GM20000 (cell line): ENCODE measurements around the gene BICC1.

Experiments used
- DNase-seq: peaks from one replicate; pipeline ENCODE4 v3.0.0; 2012; ENCODE audit warnings: low spot score
- CTCF ChIP-seq: IDR thresholded peaks from 2 replicates; pipeline ENCODE4 v1.5.1; 2012; ENCODE audit warnings: mild to moderate bottlenecking, control low read depth; ENCODE audit errors: extremely low read depth, missing control alignments

The BICC1 gene

DNA sequence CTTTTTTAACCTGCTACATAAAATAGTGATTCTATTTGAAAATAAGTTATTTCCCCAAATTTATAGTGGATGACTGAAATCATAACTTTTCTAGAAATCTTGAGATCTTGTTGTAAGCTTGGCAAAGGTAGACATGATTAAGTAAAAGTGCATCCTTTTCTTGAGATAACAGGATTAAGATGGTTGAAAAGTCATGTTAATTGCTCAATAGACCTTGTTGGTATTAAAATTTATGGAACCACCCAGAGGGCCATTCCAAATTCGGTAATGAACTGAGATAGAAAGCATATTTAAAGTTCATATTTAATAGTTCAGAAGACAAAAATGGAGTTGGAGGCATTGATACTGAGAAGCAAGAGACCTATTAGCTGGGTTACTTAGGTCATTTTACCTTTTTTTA, 139.1 kb downstream of the BICC1 start:
- TF ChIP-seq CTCF, result no peak
- DNase-seq, result no peak

DNA sequence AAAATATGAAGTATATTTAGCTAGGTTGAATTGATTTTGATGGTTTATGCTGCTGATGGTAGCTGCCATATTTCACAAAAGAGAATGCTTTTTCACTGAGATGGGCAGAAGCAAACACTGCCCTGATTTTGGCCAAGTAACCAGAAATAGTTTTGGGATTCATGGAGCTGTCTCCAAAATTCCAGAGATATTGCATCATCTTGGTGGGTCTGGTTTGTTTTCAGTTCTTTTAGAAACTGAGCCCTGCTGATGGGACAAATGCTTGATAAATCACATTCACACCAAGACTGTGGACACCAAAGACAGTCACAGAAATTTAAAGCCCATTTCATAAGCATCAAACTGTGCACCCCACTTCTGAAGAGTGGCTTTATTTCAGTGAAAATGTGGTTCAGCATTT, 140.5 kb downstream of the BICC1 start:
- no peak for TF ChIP-seq CTCF

DNA sequence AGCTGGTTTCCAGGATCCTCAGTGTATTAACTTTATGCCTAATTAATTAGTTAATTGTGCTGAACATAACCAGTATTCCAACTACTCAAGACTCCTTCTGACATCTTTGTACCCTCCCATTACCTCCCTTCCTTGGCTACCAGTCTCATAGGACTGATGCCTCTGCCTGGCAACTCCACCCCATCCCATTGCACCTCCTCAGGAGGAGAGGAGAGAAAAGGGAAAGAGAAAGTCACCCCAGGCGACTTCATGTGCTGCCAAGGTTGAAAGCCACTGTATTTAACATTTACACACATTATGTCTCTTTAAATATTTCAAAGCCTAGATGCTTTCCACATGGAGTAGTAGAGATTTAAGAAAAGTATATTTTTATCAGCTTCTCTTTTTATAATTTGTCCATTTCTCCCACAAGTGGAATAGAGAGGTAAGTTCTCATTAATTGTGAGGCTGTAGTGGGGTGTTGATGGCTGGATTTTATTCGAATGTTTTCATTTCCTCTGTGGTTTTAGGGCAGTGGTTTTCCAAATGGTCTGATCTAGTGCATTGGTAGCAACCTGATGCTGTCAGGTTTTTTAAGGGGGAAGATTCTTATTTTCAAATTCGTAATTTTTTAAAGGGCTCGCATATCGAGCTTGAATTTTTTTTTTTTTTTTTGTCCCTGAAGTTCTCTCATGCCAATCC, 148.0 kb downstream of the BICC1 start:
- DNase-seq, result no peak
- TF ChIP-seq CTCF, result no peak

More for the DNA sequence above, 140.5 kb downstream of the BICC1 start:
- DNase-seq, result no peak

DNA sequence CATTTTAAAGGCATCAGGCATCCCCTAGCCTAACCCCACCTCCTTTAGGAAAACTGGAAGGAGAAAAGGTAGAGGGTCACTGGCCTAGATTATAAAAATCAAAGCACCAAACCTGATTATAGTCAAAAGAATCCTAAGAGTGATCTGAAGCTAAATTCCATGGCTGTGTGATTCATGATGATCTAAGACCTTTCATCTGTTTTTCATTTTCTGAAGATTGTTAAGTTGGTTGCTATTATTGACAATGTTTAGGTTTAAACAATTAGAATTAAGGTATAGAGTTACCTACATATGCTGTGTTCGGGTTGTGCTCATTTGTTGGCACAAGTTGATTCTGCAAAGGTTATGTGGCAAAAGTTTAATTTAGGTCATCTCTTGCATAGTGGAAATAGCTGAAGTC, 148.7 kb downstream of the BICC1 start:
- DNase-seq, result no peak
- no peak for TF ChIP-seq CTCF

DNA sequence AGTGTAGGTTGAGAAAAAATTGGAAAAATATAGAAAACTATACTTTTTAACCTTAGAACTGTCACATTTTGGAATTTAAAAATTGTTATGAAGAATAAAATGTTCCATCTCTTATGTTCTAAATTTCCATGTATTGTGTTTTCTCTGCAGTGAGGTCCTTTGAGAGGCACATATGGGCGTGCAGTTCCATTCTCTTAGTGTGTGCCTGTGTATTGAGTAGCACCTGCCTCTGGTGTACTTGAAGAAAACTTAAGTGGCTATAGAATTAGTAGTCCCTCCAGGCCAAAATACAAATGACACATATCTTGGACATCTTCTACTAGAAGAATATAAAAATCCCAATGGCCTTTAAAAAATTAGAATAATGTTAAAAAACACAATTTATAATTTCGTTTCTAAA, 149.2 kb downstream of the BICC1 start:
- no peak for TF ChIP-seq CTCF
- DNase-seq, result no peak

- no peak for TF ChIP-seq CTCF
- DNase-seq, result no peak
Observed at GRCh38 chr10:58662314-58662713, 149.6 kb downstream of the BICC1 start.

GRCh38 chr10:58665361-58665760, 152.7 kb downstream of the BICC1 start:
- no peak for DNase-seq
- TF ChIP-seq CTCF, result no peak
